EH (cell line): ENCODE measurements around the gene PMIS2.

ENCODE experiments used
- DNase-seq: peaks from one replicate; pipeline ENCODE4 v3.0.0-alpha.2; 2015; ENCODE audit warnings: low read depth

Gene PMIS2

DNA sequence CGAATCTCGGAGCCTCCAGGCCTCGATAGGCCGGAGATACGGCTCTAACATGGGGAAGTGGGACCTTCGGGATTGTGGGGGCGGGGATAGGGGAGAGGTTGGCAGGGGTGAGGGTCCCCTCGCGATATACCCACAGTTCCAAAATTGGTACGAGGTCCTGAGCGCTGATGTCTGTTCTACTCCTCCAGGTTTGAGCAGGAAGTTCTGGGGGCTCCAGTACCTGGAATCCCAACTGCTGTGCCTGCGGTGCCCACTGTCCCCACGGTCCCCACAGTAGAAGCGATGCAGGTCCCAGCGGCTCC is 43.3 kb downstream of the PMIS2 start:
- no peak for DNase-seq

DNA sequence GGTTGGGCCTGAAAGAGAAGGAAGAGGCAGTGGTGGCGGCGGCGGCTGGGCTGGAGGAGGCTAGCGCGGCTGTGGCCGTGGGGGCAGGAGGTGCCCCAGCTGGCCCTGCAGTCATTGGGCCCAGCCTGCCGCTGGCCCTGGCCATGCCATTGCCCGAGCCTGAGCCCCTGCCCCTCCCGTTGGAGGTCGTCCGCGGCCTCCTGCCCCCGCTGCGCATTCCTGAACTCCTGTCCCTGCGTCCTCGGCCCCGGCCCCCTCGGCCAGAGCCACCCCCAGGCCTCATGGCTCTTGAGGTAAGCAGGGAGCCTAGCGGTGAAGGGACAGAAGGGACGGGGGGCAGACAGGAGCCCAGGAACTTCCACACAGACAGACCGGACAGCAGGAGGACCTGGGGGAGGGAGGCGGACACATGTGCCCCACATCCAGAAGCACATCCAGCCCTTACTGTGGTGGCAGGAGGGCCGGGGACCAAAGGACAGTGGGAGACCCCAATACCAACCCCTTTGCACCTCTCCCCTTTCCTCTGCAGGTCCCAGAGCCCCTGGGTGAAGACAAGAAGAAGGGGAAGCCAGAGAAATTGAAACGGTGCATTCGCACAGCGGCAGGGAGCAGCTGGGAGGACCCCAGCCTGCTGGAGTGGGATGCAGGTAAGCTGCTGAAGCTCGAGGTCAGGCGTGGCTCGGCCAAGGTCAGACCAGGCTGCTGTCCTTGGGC is 47.9 kb downstream of the PMIS2 start:
- no peak for DNase-seq

DNA sequence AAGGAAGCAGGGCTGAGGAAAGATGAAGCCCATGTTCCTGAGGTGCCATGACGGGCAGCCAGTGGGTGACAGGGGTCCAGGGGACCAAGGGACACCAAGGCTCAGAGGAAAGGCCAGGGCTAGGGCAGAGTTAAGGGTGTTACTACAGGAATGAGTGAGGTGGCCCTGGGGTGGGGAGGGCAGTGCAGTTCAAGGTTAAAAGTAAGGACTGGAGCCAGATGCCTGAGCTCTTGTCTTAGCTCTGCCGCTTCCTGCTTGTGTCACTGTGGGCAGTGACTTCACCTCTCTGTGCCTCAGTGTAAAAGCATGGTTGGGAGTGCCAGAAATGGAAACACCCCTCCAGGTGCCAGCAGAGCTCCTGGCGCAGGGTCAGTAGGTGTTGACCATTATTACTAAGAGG is 50.7 kb downstream of the PMIS2 start:
- DNase-seq = no peak
